HG02870 (cell line): ENCODE measurements around the gene LIG3.
"Not testable (repeated sequence)": the region's sequence is repeated elsewhere in the genome, so short reads cannot be mapped to it uniquely, and the experiment has no call there.

Experiments
- ATAC-seq: cut with Tn5 transposase; IDR thresholded peaks from one replicate; pipeline ENCODE4 v1.9.1; 2021; ENCODE audit warnings: mild to moderate bottlenecking, moderate library complexity; ENCODE audit not compliant: unreplicated experiment

The LIG3 gene

GRCh38 chr17:35038453-35038852, 58.1 kb downstream of the LIG3 start:
- ATAC-seq = no peak

- ATAC-seq = no peak
These were observed 61.1 kb downstream of the LIG3 start for GRCh38 chr17:35041390-35041789.

GRCh38 chr17:35044181-35044580, 63.9 kb downstream of the LIG3 start:
- no peak for ATAC-seq

GRCh38 chr17:35045458-35045979, 65.2 kb downstream of the LIG3 start:
- ATAC-seq = not testable (repeated sequence)

GRCh38 chr17:35046245-35046644, 65.9 kb downstream of the LIG3 start:
- no peak for ATAC-seq

GRCh38 chr17:35046740-35047283, 66.5 kb downstream of the LIG3 start:
- ATAC-seq = peak; percentile 68

- no peak for ATAC-seq
These were observed 68.5 kb downstream of the LIG3 start for GRCh38 chr17:35048685-35049379.

GRCh38 chr17:35050170-35050569, 69.9 kb downstream of the LIG3 start:
- no peak for ATAC-seq

GRCh38 chr17:35051183-35051578, 70.9 kb downstream of the LIG3 start:
- no peak for ATAC-seq

- no peak for ATAC-seq
These were observed 71.4 kb downstream of the LIG3 start for GRCh38 chr17:35051579-35052240.

- no peak for ATAC-seq
These were observed 71.9 kb downstream of the LIG3 start for GRCh38 chr17:35052241-35052610.

- ATAC-seq = no peak
These were observed 72.5 kb downstream of the LIG3 start for GRCh38 chr17:35052780-35053179.

- no peak for ATAC-seq
These were observed 72.9 kb downstream of the LIG3 start for GRCh38 chr17:35053204-35053603.

GRCh38 chr17:35056013-35056412, 75.7 kb downstream of the LIG3 start:
- ATAC-seq = no peak

GRCh38 chr17:35057332-35057915, 77.1 kb downstream of the LIG3 start:
- no peak for ATAC-seq
